ENCODE measurements around the gene EPM2AIP1. TPM values are rescaled to one million over a fixed set of nuclear protein-coding genes. Genes with fewer than 3 reads are reported as not detected.
A peak's percentile ranks its signal among the peaks of the same experiment; 100 is the strongest.

EPM2AIP1 gene
- polyA plus RNA-seq, 1 experiment: 15.3 TPM

GRCh38 chr3:36960502-36960901, 32.4 kb downstream of the EPM2AIP1 start:
- Histone ChIP-seq H3K9me3 (ENCODE audit: control insufficient read depth, insufficient read depth, low read length) (no peaks in the 10 kb centered on the region), H3K27me3 (ENCODE audit: control insufficient read depth, insufficient read depth, low read length) (no peaks in the 10 kb centered on the region), H3K27ac (ENCODE audit: low read depth, low read length) (no peak overlapping the region), H3K4me3 (ENCODE audit: low read depth, low read length) (no peak overlapping the region)
- ChIA-PET CTCF (interaction anchor here (0.6 to 4.9 kb wide), 7 partner anchors 11 to 231 kb away, joined by 3 to 58 read pairs (median 26); no protein-coding TSS in a partner anchor), POLR2A (no interaction called here)
- DNase-seq (ENCODE audit: low read depth, low spot score): no peak
- TF ChIP-seq, protein P1, sequence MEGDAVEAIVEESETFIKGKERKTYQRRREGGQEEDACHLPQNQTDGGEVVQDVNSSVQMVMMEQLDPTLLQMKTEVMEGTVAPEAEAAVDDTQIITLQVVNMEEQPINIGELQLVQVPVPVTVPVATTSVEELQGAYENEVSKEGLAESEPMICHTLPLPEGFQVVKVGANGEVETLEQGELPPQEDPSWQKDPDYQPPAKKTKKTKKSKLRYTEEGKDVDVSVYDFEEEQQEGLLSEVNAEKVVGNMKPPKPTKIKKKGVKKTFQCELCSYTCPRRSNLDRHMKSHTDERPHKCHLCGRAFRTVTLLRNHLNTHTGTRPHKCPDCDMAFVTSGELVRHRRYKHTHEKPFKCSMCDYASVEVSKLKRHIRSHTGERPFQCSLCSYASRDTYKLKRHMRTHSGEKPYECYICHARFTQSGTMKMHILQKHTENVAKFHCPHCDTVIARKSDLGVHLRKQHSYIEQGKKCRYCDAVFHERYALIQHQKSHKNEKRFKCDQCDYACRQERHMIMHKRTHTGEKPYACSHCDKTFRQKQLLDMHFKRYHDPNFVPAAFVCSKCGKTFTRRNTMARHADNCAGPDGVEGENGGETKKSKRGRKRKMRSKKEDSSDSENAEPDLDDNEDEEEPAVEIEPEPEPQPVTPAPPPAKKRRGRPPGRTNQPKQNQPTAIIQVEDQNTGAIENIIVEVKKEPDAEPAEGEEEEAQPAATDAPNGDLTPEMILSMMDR (IDR thresholded peaks at IDR 0.05; ENCODE audit: low read depth, low read length): no peak

DNA sequence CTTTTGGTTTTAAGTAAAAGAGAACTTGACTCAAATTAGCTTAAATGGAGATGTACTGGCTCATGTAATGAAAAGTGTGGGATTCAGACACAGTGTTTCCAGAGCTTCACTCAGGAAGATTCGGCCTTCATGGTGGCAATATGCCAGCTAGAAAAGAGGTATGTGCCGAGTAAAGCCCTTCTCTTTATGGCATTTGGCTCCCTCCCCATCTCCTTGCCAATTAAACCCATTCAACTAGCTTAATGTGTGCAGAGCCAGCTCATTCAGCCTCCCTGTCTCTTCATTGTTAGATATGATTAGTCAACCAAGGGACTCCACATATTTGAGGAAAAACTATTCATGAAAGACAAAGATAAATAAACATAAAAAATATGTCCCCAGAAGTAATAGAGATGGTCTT, 33.1 kb downstream of the EPM2AIP1 start:
- Histone ChIP-seq H3K27me3 (ENCODE audit: control insufficient read depth, insufficient read depth, low read length) (peaks cover 2% of the 10 kb centered on the region), H3K9me3 (ENCODE audit: control insufficient read depth, insufficient read depth, low read length) (no peaks in the 10 kb centered on the region), H3K27ac (ENCODE audit: low read depth, low read length) (no peak overlapping the region), H3K4me3 (ENCODE audit: low read depth, low read length) (no peak overlapping the region)
- ChIA-PET CTCF (interaction anchor here (0.6 to 4.9 kb wide), 20 partner anchors 12 to 1774 kb away, joined by 3 to 58 read pairs (median 7); partner anchors contain the start of genes EPM2AIP1, MLH1 and TRANK1), POLR2A (no interaction called here)
- DNase-seq (ENCODE audit: low read depth, low spot score): no peak
- TF ChIP-seq, protein P1 (IDR thresholded peaks at IDR 0.05; ENCODE audit: low read depth, low read length): no peak

- TF ChIP-seq, protein P1 (IDR thresholded peaks at IDR 0.05; ENCODE audit: low read depth, low read length): no peak
- POLR2A ChIA-PET: interaction anchor here (0.8 kb wide), 1 partner anchor 14 kb away, joined by 3 read pairs; the partner anchor contains the start of gene TRANK1
- Histone ChIP-seq H3K4me3 (ENCODE audit: low read depth, low read length) (peak overlapping the region; percentile 22; the same call in 1 of the 2 replicates), H3K27me3 (ENCODE audit: control insufficient read depth, insufficient read depth, low read length) (peaks cover 2% of the 10 kb centered on the region), H3K27ac (ENCODE audit: low read depth, low read length) (peak overlapping the region; percentile 78), H3K9me3 (ENCODE audit: control insufficient read depth, insufficient read depth, low read length) (no peaks in the 10 kb centered on the region)
- CTCF ChIA-PET: interaction anchor here (0.5 to 4.9 kb wide), 67 partner anchors 8 to 992 kb away, joined by 3 to 58 read pairs (median 4); partner anchors contain the start of genes EPM2AIP1, MLH1 and TRANK1
- DNase-seq (ENCODE audit: low read depth, low spot score): peak; percentile 58
Observed at GRCh38 chr3:36957862-36958686, 34.9 kb downstream of the EPM2AIP1 start.

GRCh38 chr3:36957063-36957462, 35.9 kb downstream of the EPM2AIP1 start:
- Histone ChIP-seq H3K9me3 (ENCODE audit: control insufficient read depth, insufficient read depth, low read length) (no peaks in the 10 kb centered on the region), H3K4me3 (ENCODE audit: low read depth, low read length) (no peak overlapping the region), H3K27ac (ENCODE audit: low read depth, low read length) (no peak overlapping the region), H3K27me3 (ENCODE audit: control insufficient read depth, insufficient read depth, low read length) (peaks cover 2% of the 10 kb centered on the region)
- no peak for DNase-seq (ENCODE audit: low read depth, low spot score)
- ChIA-PET CTCF (interaction anchor here (0.9 to 4.9 kb wide), 13 partner anchors 9 to 230 kb away, joined by 4 to 58 read pairs (median 23); partner anchors contain the start of genes EPM2AIP1 and MLH1), POLR2A (no interaction called here)
- TF ChIP-seq, protein P1 (IDR thresholded peaks at IDR 0.05; ENCODE audit: low read depth, low read length): no peak

- CTCF ChIA-PET: interaction anchor here (0.9 to 4.1 kb wide), 2 partner anchors 69 to 165 kb away, joined by 4 to 38 read pairs; no protein-coding TSS in a partner anchor
Observed at GRCh38 chr3:36956155-36956554, 36.8 kb downstream of the EPM2AIP1 start.

More at GRCh38 chr3:36956155-36956554, 36.8 kb downstream of the EPM2AIP1 start:
- POLR2A ChIA-PET: no interaction called here
- no peak for DNase-seq (ENCODE audit: low read depth, low spot score)
- Histone ChIP-seq H3K27me3 (ENCODE audit: control insufficient read depth, insufficient read depth, low read length) (peaks cover 2% of the 10 kb centered on the region), H3K9me3 (ENCODE audit: control insufficient read depth, insufficient read depth, low read length) (no peaks in the 10 kb centered on the region), H3K27ac (ENCODE audit: low read depth, low read length) (no peak overlapping the region), H3K4me3 (ENCODE audit: low read depth, low read length) (no peak overlapping the region)
- TF ChIP-seq, protein P1 (IDR thresholded peaks at IDR 0.05; ENCODE audit: low read depth, low read length): no peak
